K562 (cell line): ENCODE data around the gene SETD5. TPM values are rescaled to one million over a fixed set of nuclear protein-coding genes. Genes with fewer than 3 reads are reported as not detected.

ENCODE experiments used
- BRD9 ChIP-seq: fragments of 450-650 bp; IDR thresholded peaks from 2 replicates; pipeline ENCODE4 v1.6.1; 2018; ENCODE audit warnings: low read depth; ENCODE audit not compliant: partially characterized antibody
- ZNF280B ChIP-seq: fragments of 250-450 bp; sonication (Bioruptor Pico); IDR thresholded peaks from 2 replicates; pipeline ENCODE4 v1.5.1; 2021; ENCODE audit warnings: mild to moderate bottlenecking
- polyA plus RNA-seq, 8 experiments: library from polyadenylated mRNA; depleted of rRNA in 4 of 8; stranded (reverse) in 5 of 8; unstranded in 3 of 8; fragments of >200 nt; fragmentation: Nextera tagmentation in 2 of 8; fragmentation: Illumina TruSeq in 1 of 8; extraction: Ambion mirVana in 2 of 8; extraction: Trizol in 1 of 8; gene quantifications; 2 replicates each; pipeline versions ENCODE4 v1.2.1 to v1.2.3, GENCODE V29; 2011 to 2014; ENCODE audit warnings: inconsistent platforms in 1 of 8, missing spikeins in 1 of 8
- total RNA-seq, 7 experiments: library from RNA; depleted of rRNA in 6 of 7; stranded (reverse); fragments of >200 nt in 6 of 7; fragmentation: Illumina TruSeq in 2 of 7; extraction: Trizol in 2 of 7; gene quantifications; 2 replicates each; pipeline versions ENCODE4 v1.2.1 to v1.2.3, GENCODE V29; 2011 to 2021; ENCODE audit warnings: low replicate concordance in 1 of 7
- TF ChIP-seq, protein P1 (sequence below): fragments of 450-650 bp; IDR thresholded peaks from 2 replicates; pipeline ENCODE4 v1.7.1; 2018; ENCODE audit warnings: mild to moderate bottlenecking, low read depth; ENCODE audit not compliant: partially characterized antibody
- TF ChIP-seq, protein P2 (sequence below): sonication (generic); formaldehyde crosslinking; IDR thresholded peaks from 2 replicates; pipeline ENCODE4 v1.8.0; 2022; ENCODE audit warnings: mild to moderate bottlenecking, missing genetic modification reagents
- TF ChIP-seq, protein P3 (sequence below): fragments of 200-600 bp; sonication (generic); IDR thresholded peaks from one replicate; pipeline ENCODE4 v1.6.1; 2012; ENCODE audit warnings: mild to moderate bottlenecking, low read depth, low read length, inconsistent platforms

The SETD5 gene
- total and polyA plus RNA-seq, 9 of the 15 experiments (the other 6 are each of a cell fraction or from before 2014, with no cell fraction given) = 20.8 to 135 (median 87.2) TPM

DNA sequence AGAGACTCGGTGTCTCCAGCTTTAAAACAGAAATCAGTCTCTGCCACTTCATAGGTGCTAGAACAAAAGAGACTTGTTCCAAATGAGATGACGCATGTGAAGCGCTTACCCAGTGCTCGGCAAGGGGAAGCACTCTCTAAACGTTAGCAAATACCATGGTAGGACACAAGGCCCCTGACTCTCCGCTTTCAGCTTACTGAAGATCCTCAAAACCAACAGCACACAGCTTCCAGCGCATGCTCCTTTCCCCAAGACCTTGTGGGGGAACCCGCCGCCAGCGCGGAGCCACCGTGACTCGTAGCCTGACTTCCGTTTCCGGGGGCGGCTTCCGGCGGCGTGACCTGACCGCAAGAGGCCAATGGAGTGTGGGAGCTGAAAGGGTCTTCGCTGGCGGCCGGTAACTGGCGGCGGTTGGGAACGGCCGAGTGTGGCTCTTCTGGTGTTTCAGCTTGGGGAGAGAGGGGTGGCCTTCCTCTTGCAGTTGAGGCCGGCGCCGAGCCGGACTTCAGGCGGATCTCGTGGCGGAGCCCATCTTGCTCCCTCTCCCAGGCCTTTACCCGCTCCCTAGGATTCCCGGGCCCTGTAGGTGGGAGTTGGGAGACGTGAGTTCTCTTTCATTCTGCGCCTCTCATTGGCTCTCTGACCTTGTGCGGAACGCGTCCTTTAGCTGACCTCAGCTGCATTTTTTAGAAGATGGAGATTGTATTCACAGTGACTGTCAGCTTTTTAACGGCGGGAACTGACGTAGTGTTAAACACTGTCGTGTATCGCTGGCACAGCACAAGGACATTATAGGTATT, 34.5 kb upstream of the SETD5 start, which contains the start of gene THUMPD3 (continued):
- TF ChIP-seq, protein P1, sequence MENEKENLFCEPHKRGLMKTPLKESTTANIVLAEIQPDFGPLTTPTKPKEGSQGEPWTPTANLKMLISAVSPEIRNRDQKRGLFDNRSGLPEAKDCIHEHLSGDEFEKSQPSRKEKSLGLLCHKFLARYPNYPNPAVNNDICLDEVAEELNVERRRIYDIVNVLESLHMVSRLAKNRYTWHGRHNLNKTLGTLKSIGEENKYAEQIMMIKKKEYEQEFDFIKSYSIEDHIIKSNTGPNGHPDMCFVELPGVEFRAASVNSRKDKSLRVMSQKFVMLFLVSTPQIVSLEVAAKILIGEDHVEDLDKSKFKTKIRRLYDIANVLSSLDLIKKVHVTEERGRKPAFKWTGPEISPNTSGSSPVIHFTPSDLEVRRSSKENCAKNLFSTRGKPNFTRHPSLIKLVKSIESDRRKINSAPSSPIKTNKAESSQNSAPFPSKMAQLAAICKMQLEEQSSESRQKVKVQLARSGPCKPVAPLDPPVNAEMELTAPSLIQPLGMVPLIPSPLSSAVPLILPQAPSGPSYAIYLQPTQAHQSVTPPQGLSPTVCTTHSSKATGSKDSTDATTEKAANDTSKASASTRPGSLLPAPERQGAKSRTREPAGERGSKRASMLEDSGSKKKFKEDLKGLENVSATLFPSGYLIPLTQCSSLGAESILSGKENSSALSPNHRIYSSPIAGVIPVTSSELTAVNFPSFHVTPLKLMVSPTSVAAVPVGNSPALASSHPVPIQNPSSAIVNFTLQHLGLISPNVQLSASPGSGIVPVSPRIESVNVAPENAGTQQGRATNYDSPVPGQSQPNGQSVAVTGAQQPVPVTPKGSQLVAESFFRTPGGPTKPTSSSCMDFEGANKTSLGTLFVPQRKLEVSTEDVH = peak; percentile 89
- TF ChIP-seq ZNF280B (no peak), BRD9 (peak; percentile 33)
- TF ChIP-seq, protein P2, sequence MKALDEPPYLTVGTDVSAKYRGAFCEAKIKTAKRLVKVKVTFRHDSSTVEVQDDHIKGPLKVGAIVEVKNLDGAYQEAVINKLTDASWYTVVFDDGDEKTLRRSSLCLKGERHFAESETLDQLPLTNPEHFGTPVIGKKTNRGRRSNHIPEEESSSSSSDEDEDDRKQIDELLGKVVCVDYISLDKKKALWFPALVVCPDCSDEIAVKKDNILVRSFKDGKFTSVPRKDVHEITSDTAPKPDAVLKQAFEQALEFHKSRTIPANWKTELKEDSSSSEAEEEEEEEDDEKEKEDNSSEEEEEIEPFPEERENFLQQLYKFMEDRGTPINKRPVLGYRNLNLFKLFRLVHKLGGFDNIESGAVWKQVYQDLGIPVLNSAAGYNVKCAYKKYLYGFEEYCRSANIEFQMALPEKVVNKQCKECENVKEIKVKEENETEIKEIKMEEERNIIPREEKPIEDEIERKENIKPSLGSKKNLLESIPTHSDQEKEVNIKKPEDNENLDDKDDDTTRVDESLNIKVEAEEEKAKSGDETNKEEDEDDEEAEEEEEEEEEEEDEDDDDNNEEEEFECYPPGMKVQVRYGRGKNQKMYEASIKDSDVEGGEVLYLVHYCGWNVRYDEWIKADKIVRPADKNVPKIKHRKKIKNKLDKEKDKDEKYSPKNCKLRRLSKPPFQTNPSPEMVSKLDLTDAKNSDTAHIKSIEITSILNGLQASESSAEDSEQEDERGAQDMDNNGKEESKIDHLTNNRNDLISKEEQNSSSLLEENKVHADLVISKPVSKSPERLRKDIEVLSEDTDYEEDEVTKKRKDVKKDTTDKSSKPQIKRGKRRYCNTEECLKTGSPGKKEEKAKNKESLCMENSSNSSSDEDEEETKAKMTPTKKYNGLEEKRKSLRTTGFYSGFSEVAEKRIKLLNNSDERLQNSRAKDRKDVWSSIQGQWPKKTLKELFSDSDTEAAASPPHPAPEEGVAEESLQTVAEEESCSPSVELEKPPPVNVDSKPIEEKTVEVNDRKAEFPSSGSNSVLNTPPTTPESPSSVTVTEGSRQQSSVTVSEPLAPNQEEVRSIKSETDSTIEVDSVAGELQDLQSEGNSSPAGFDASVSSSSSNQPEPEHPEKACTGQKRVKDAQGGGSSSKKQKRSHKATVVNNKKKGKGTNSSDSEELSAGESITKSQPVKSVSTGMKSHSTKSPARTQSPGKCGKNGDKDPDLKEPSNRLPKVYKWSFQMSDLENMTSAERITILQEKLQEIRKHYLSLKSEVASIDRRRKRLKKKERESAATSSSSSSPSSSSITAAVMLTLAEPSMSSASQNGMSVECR (CRISPR knock-in tag) = peak; percentile 97
- TF ChIP-seq, protein P3, sequence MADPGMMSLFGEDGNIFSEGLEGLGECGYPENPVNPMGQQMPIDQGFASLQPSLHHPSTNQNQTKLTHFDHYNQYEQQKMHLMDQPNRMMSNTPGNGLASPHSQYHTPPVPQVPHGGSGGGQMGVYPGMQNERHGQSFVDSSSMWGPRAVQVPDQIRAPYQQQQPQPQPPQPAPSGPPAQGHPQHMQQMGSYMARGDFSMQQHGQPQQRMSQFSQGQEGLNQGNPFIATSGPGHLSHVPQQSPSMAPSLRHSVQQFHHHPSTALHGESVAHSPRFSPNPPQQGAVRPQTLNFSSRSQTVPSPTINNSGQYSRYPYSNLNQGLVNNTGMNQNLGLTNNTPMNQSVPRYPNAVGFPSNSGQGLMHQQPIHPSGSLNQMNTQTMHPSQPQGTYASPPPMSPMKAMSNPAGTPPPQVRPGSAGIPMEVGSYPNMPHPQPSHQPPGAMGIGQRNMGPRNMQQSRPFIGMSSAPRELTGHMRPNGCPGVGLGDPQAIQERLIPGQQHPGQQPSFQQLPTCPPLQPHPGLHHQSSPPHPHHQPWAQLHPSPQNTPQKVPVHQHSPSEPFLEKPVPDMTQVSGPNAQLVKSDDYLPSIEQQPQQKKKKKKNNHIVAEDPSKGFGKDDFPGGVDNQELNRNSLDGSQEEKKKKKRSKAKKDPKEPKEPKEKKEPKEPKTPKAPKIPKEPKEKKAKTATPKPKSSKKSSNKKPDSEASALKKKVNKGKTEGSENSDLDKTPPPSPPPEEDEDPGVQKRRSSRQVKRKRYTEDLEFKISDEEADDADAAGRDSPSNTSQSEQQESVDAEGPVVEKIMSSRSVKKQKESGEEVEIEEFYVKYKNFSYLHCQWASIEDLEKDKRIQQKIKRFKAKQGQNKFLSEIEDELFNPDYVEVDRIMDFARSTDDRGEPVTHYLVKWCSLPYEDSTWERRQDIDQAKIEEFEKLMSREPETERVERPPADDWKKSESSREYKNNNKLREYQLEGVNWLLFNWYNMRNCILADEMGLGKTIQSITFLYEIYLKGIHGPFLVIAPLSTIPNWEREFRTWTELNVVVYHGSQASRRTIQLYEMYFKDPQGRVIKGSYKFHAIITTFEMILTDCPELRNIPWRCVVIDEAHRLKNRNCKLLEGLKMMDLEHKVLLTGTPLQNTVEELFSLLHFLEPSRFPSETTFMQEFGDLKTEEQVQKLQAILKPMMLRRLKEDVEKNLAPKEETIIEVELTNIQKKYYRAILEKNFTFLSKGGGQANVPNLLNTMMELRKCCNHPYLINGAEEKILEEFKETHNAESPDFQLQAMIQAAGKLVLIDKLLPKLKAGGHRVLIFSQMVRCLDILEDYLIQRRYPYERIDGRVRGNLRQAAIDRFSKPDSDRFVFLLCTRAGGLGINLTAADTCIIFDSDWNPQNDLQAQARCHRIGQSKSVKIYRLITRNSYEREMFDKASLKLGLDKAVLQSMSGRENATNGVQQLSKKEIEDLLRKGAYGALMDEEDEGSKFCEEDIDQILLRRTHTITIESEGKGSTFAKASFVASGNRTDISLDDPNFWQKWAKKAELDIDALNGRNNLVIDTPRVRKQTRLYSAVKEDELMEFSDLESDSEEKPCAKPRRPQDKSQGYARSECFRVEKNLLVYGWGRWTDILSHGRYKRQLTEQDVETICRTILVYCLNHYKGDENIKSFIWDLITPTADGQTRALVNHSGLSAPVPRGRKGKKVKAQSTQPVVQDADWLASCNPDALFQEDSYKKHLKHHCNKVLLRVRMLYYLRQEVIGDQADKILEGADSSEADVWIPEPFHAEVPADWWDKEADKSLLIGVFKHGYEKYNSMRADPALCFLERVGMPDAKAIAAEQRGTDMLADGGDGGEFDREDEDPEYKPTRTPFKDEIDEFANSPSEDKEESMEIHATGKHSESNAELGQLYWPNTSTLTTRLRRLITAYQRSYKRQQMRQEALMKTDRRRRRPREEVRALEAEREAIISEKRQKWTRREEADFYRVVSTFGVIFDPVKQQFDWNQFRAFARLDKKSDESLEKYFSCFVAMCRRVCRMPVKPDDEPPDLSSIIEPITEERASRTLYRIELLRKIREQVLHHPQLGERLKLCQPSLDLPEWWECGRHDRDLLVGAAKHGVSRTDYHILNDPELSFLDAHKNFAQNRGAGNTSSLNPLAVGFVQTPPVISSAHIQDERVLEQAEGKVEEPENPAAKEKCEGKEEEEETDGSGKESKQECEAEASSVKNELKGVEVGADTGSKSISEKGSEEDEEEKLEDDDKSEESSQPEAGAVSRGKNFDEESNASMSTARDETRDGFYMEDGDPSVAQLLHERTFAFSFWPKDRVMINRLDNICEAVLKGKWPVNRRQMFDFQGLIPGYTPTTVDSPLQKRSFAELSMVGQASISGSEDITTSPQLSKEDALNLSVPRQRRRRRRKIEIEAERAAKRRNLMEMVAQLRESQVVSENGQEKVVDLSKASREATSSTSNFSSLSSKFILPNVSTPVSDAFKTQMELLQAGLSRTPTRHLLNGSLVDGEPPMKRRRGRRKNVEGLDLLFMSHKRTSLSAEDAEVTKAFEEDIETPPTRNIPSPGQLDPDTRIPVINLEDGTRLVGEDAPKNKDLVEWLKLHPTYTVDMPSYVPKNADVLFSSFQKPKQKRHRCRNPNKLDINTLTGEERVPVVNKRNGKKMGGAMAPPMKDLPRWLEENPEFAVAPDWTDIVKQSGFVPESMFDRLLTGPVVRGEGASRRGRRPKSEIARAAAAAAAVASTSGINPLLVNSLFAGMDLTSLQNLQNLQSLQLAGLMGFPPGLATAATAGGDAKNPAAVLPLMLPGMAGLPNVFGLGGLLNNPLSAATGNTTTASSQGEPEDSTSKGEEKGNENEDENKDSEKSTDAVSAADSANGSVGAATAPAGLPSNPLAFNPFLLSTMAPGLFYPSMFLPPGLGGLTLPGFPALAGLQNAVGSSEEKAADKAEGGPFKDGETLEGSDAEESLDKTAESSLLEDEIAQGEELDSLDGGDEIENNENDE = no peak
